Activated T-cell treated with anti-CD3 and anti-CD28 coated beads, Interleukin-2, amount 50 U/mL, for 48 hours (primary cell): Measurements from ENCODE around the gene CLIC4.
"Not testable (repeated sequence)": the region's sequence is repeated elsewhere in the genome, so short reads cannot be mapped to it uniquely, and the experiment has no call there.

Experiments used
- DNase-seq, 2 experiments: peaks; one replicate each; pipeline ENCODE4 v3.0.0-alpha.2; 2020

The CLIC4 gene

GRCh38 chr1:24744911-24745710 lies at the start of gene CLIC4:
TSS of gene CLIC4 (plus strand) at chr1:24745447. CDS start at chr1:24745554, 107 bp downstream.
- DNase-seq = peak; percentile 100

GRCh38 chr1:24696041-24696755 lies 49.0 kb upstream of the CLIC4 start:
- no peak for DNase-seq

DNA sequence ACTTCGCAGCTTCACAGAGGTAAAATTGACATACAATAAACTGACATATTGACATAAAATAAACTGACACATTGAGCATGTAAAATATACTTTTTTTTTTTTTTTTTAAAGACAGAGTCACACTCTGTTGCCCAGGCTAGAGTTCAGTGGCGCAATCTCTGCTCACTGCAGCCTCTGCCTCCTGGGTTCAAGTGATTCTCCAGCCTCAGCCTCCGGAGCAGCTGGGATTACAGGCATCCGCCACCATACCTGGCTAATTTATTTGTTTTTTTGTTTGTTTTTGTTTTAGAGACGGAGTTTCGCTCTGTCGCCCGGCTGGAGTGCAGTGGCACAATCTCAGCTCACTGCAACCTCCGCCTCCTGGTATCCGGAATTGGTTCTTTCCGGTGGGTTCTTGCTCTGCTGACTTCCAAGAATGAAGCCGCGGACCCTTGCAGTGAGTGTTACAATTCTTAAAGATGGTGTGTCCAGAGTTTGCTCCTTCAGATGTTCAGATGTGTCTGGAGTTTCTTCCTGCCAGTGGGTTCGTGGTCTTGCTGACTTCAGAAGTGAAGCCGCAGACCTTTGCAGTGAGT lies 48.4 kb upstream of the CLIC4 start:
- no peak for DNase-seq

DNA sequence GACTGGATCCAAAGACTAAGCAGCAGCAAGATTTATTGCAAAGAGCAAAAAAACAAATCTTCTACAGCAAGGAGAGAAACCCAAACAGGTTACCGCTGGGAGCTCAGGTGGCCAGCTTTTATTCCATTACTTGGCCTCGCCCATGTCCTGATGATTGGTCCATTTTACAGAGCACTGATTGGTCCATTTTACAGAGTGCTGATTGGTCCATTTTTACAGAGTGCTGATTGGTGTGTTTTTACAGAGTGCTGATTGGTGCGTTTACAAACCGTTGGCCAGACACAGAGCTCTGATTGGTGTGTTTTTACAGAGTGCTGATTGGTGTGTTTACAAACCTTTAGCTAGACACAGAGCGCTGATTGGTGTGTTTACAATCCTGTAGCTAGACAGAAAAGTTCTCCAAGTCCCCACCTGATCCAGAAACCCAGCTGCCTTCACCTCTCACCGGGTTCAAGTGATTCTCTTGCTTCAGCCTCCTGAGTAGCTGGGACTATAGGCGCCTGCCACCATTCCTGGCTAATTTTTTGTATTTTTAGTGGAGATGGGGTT lies 47.7 kb upstream of the CLIC4 start:
- not testable (repeated sequence) for DNase-seq

- not testable (repeated sequence) for DNase-seq
Measured at GRCh38 chr1:24698326-24698725, 46.9 kb upstream of the CLIC4 start.

DNA sequence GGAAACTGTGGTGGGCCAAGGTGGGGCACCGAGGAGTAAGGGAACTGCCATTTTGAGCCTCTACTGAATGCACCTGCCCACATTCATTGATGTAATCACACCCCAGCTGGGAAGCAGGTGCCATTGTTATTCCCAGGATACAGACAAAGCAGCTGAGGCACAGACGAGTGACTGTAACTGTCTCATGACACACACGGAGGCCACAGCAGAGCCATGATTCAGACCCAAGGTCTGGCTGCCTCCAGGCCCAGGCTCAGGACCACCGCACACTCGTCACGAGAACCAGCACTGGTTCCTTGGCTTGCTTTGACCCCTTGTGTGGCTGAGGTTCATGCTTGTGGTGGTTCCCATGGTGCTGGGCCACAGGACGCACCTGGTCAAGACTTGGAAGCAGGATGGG lies 45.6 kb upstream of the CLIC4 start:
- no peak for DNase-seq

GRCh38 chr1:24702511-24703293 lies 42.5 kb upstream of the CLIC4 start:
- no peak for DNase-seq

GRCh38 chr1:24704411-24705259 lies 40.6 kb upstream of the CLIC4 start:
- DNase-seq = no peak

DNA sequence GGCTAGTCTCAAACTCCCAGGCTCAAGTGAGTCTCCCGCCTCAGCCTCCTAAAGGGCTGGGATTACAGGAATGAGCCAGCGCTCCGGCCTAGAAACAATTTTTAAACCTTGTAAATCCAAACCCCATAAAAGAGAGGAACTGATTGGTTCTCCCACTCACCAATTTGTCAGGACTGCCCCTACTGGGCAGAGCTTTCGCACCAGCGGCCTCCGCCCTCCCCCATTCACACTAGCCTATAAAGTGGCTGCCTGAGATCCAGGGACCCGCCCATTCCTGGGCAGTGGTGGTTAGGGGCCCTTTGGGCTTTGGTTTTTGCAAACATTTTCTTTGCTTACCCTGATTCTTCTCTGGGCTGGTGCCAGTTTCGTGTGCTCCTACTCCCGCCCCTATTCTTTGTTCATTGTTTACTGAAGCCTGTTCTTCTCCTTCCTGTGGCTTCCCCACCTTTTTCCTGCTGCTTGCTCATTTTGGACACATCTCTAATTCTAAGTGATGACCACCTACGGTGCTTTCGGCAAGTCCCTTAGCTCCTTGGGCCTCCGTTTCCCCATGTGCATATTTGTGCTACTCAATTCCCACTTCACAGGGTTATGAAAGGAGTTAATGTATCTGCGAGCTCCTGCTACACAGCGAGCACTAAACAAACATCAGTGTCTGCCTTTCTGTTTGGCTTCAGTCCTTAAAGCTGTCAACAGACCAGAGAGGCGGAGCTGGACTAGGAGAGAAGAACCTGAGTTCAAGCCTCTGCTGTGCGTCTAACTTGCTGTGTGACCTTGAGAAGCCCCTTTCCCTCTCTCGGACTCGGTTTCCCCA lies 39.8 kb upstream of the CLIC4 start:
- peak; percentile 26 to 45 for DNase-seq

DNA sequence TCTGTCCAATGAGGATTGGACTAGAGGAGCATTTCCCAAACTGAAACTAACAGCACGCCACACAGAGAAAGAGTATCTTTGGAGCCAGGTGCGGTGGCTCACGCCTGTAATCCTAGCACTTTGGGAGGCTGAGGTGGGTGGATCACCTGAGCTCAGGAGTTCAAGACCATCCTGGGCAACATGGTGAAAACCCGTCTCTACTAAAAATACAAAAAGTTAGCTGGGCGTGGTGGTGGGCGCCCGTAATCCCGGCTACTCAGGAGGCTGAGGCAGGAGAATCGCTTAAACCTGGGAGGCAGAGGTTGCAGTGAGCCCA lies 39.2 kb upstream of the CLIC4 start:
- DNase-seq = not testable (repeated sequence)

- DNase-seq = no peak
Measured at GRCh38 chr1:24707687-24708086, 37.6 kb upstream of the CLIC4 start.

DNA sequence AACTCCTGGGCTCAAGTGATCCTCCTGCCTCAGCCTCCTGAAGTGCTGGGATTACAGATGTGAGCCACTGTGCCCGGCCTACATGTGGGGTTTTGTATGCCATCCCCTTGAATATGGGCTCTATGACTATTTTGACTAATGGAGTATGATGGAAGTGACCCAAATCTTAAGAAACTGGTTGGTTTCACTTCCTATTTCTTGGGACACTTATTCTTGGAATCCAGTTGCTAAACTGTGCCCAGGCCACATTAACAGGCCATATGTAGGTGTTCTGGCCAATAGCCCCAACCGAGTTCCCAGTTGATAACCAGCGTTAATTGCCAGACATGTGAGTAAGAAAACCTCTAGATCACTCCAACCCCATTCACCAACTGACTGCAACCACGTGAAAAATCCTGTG lies 36.3 kb upstream of the CLIC4 start:
- DNase-seq = no peak

DNA sequence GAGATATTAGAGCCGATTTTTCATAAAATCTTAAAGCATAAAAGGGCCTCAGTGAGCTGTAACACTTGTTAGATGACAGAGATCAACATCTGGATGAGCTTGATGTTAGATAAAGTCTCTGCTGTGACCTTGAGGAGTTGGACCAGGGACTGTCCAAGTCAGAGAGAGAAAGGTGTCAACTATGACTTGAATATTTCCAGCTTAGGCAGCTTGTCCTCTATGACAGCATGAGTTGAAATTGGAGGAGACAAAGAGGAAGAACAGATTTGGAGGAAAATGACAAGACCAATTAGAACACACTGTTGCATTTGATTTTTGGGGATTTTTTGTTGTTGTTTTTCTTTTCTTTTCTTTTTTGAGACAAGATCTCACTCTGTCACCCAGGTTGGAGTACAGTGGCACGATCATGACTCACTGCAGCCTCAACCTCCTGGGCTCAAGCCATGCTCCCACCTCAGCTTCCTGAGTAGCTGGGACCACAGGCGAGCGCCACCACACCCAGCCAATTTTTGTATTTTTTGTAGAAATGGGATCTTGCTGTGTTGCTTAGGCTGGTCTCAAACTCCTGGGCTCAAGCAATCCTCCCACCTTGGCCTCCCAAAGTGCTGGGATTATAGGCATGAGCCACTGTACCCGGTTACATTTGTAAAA lies 35.3 kb upstream of the CLIC4 start:
- DNase-seq = no peak

DNA sequence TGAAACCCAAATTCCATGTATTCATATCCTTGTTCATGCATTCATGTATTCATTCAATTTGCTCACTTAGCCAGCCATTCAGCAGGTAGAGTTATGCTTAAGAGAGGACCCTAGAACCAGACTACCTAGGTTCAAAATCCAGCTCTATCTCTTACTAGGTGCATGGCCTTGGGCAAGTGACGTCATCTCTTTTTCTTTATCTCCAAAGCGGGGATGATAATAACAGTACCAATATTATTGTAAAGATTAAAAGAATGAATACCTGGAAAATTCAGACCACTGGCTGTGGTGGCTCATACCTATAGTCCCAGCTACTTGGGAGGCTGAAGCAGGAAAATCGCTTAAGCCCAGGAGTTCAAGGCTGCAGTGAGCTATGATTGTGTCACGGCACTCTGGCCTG lies 33.9 kb upstream of the CLIC4 start:
- no peak for DNase-seq

DNA sequence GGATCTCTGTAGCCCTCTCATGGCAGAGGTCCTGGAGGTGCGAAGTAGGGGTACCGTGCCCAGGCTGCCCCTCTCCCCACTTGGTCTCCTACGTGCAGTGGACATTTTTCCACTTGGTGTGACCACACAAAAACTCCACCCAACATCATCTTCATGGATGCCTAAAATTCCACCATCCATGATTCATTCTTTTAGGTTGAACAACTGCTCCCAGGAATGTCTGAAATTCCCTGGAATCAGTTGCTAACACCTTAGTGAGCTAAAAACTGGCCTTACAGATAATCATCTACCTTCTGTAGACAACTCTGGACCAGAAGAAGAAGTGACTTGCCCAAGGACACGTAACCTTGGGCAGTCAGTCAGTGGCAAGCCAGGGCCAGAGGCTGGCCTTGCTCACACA lies 32.1 kb upstream of the CLIC4 start:
- no peak for DNase-seq

DNA sequence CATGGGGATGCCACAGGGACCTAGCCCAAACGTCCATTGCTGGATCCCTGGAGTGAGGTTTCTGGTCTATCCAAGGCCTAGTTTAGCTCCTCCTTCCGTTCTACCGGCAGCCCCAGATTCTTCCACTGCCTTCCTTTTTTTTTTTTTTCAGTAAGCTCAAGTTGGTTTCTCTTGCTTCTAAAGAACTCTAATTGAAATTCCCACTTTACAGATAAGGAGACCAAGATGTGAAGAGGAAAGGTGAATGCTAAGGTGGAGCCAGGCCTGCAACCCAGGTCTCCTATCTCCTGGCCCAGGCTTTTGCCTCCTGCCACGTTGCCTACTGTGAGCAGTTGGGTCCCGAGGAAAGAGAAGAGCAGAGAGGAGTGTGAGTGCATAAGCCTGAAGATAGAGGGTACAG lies 31.5 kb upstream of the CLIC4 start:
- no peak for DNase-seq

DNA sequence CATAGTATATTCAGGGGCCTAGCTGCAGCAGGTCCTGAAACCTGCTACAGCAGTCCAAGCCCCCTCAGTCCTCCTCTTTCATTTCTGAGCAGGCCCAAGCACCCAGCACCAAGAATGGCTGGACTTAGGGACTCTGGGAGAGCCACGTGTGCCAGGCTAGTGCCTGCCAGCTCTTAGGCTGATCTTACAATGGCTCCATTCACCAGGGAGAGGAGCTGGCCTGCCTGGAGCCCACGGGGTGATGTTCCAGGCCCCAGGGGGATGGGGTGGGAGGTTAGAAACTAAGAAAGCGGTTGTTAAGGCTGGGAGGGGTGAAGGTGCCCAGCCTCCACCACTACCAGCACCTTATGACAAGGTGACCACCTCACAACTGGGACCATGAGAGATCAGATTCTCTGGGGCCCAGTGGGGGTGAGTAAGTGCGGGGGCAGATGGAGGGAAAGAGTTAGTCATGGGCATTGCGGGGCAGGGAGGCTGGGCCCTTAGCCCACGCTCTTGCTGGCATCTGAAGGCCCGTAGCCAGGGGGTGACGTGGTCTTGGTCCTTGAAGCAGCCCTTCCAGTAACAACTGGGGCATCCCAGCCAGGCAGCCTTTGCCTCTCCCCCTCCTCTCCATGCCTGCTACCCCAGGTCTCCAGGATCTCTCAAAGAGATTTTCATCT lies 30.3 kb upstream of the CLIC4 start:
- peak; percentile 55 to 69 for DNase-seq

DNA sequence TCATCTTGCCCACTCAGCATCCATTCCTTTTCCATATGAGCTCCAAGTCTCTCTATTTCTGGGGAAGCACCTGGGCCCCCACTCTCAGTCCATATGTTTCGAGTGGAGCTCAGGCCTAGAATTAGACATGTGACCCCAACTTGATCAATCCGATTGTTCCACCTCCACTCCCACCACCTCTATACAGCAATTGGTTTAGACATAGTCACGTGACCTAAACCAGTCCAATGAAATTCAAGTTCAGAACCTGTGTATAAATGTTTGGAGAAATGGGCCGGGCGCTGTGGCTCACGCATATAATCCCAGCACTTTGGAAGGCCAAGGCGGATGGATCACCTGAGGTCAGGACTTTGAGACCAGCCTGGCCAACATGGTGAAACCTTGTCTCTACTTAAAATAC lies 29.6 kb upstream of the CLIC4 start:
- DNase-seq = no peak

- no peak for DNase-seq
Measured at GRCh38 chr1:24717887-24718650, 27.2 kb upstream of the CLIC4 start.
